ENCODE results near the gene NFIC.
"Not testable (repeated sequence)": the region's sequence is repeated elsewhere in the genome, so short reads cannot be mapped to it uniquely, and the experiment has no call there.

The NFIC gene

GRCh38 chr19:3496392-3497273 is 130.2 kb downstream of the NFIC start:
- DNase-seq, result no peak

GRCh38 chr19:3497757-3498520 is 131.6 kb downstream of the NFIC start:
- DNase-seq, result no peak

GRCh38 chr19:3499738-3500428 is 133.5 kb downstream of the NFIC start:
- no peak for DNase-seq

- peak; percentile 90 to 96 for DNase-seq
Measured at GRCh38 chr19:3500429-3501101, 134.2 kb downstream of the NFIC start, which contains the start of gene DOHH. Gene DOHH, minus strand, starts transcription at chr19:3500674. Its CDS starts 3,860 bp downstream, at chr19:3496814.

- no peak for DNase-seq
Measured at GRCh38 chr19:3501780-3502179, 135.4 kb downstream of the NFIC start.

- DNase-seq, result no peak
Measured at GRCh38 chr19:3503036-3503572, 136.7 kb downstream of the NFIC start.

- DNase-seq, result no peak
Measured at GRCh38 chr19:3504735-3505134, 138.4 kb downstream of the NFIC start.

GRCh38 chr19:3505598-3506383 is 139.4 kb downstream of the NFIC start, which contains the start of gene FZR1:
Gene FZR1, plus strand, starts transcription at chr19:3506311. Its CDS starts 16,679 bp downstream, at chr19:3522990.
- DNase-seq, result peak; percentile 91 to 99

- no peak for DNase-seq
Measured at GRCh38 chr19:3506384-3507340, 140.3 kb downstream of the NFIC start.

GRCh38 chr19:3507371-3508120 is 141.2 kb downstream of the NFIC start:
- DNase-seq, result no peak

GRCh38 chr19:3508121-3508661 is 141.8 kb downstream of the NFIC start:
- DNase-seq, result not testable (repeated sequence)

GRCh38 chr19:3508771-3509535 is 142.6 kb downstream of the NFIC start:
- DNase-seq, result no peak

GRCh38 chr19:3509566-3509989 is 143.2 kb downstream of the NFIC start:
- no peak for DNase-seq

- DNase-seq, result no peak
Measured at GRCh38 chr19:3510727-3511126, 144.3 kb downstream of the NFIC start.

GRCh38 chr19:3511506-3512251 is 145.3 kb downstream of the NFIC start:
- no peak for DNase-seq

GRCh38 chr19:3512562-3513228 is 146.3 kb downstream of the NFIC start:
- peak in 1 of 2 donors; percentile 14 for DNase-seq

All from hippocampal formation (tissue), 2 donors.